GM21367 (cell line): Measurements from ENCODE around the gene JPT1.
"Not testable (repeated sequence)": the region's sequence is repeated elsewhere in the genome, so short reads cannot be mapped to it uniquely, and the experiment has no call there.

ENCODE experiments used
- ATAC-seq: cut with Tn5 transposase; IDR thresholded peaks from one replicate; pipeline ENCODE4 v1.9.1; 2021; ENCODE audit not compliant: unreplicated experiment

Gene JPT1

DNA sequence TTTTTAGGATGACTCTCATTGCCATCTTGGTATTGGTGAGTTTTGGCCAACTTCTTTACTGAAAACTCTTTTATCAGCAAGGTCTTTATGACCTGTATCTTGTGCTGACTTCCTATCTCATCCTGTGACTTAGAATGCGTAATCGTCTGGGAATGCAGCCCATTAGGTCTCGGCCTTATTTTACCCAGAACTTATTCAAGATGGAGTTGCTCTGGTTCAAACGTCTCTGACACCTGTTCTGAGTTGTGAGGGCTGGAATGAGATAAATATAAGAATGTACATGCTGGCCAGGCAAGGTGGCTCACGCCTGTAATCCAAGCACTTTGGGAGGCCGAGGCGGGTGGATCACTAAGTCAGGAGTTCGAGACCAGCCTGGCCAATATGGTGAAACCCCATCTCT, 4.2 kb upstream of the JPT1 start:
- ATAC-seq: not testable (repeated sequence)

DNA sequence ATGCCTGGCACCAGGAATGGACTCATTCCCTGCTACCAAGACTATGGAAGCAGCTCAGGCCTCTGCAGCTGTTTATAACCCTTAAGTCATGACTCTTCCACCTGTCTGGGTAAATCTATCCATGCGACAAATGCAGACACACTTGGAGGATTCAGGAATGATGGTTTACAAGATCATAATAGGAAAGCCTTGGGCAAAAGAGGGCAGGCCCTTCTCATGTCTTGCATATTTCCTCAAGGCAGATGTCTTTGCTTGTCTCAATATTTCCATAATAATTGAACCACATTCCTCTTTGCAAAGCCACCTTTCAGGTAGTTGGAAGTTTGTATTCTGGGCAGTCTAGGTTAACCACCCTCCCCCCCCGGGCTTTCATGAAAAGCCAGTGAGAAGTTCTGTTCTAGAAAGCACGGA, 884 bp upstream of the JPT1 start:
- no peak for ATAC-seq

DNA sequence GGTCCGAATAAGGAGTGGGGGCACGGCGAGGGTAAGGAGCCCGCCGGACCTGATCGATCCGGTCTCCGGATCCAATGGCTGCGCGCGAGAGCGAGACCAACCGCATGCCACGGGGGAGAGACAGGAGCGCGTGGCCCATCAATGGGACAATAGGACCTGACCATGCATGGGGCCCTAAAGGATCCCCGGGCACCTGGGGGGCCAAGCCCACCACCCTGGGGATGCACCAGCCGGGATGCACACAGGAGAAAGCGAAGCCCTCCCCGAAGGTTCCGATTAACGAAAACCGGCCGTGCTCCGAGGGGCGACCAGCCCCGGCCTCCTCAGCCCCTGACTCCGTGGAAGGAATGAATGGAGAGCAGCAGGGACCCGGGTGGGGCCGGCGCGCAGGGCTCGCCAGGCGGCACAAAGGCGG, 525 bp downstream of the JPT1 start:
- ATAC-seq: peak; percentile 31

DNA sequence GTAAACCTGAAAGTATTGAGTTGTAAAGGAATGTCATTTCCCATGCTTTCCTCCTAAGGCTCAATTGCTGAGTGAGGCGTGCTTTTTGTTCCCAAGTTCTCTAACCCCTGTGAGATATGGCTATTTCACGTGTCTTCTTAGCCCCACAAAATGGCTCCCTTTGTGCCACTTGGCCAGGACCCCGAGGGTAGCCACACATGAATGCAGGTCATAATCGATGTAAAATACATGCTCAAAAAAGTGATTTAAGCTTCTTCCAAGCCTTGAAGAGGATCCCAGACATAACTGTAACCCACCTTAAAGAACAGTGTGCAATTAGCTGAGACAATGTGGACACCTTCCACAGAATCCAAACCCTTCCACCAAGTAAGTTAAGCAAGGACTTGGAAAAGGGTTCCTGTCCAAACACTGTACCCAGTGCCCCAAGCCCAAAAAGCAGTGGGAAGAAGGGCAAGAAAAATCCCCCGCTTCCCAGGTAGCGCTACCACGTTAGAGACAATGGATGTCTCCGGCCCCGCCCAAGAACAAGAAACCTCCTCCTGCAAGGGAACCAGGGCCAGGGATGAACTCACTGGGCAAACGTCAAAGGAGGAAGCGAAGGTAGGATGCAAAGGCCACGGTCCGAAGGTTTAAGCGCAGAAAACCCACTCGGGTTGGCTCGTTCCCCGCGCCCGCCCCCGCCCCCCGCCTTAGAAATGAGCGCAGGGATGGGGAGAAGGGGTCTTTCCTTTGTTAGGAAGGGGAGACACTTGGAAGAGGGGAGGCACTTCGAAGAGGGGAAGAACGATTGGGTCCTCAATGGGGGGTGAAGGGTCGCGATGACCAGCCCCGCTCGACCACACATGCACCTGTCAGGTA, 1.2 kb downstream of the JPT1 start:
- ATAC-seq: no peak

DNA sequence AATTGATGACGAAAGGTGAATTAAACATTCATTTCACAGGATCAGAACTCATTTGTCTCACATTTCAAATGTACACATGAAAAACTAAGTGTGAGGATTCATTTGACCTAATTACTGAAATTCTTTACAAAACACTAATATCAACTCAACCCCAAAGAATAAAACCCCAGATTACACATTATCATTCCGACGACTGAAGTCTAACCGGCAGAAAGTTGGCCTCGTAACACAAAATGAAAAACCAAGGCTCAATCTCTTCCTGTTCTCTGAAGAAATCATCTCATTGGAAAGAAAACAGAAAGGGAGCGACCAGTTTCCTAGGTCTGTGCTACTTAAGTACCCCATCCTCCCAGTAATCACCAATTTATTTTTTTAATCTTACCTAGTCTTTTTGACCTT, 1.8 kb downstream of the JPT1 start:
- no peak for ATAC-seq

DNA sequence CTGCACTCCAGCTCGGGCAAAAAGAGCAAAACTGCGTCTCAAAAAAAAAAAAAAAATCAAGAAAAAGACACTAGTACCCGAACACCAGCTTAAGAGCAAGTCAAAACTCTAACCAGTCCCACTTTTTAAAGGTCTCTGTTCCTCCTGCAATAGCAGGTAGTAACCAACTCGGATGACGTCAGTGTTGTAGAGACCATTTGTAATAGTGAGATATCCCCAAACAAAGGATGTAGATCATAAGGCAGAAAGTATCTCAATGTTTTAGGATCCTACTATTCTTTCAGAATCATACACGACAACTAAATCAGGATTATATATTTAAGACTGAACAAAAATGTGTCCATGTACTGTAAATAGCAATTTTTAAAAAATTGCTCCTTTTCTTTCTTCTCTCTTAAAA, 2.4 kb downstream of the JPT1 start:
- no peak for ATAC-seq

DNA sequence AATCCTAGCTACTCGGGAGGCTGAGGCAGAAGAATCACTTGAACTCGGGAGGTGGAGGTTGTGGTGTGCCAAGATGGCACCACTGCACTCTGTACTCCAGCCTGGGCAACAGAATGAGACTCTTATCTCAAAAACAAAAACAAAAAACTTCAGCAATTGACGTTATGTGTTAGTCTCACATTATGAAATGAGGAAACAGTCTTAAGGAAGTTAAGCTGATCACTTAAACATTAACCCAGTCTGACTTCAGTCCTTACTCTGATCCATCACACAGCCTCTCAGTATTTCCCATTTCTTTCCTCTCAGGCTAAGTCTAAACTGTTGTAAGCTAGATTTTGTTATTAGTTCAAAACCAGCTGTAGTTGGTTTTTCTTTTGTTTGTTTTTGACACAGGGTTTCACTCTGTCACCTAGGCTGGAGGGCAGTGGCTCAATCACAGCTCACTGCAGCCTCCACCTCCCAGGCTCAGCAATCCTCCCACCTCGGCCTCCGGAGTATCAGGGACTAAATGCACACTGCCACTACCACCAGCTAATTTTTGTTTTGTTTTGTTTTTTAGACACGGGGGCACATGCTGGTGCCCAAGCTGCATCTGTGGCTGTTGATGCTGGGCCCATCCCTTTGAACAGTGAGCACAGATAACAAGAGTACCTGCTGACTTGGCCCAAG, 6.3 kb downstream of the JPT1 start:
- no peak for ATAC-seq

DNA sequence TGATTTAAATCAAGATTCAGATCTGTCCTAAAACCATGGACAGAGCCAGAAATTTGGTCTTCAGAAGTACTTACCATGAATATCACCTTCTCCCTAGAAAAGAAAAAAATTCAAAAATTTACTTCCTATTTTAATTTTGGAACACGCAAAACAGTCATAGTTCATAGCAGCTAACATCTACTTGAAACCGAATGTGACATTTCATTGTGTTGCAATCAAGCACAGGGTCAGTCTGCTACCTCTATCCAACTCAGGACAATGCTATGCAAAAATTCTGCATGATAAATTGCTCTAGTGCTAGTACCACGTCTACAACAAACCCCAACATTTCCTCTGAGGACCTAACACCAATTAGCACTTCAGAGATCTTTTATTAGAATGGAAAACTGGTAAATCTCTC, 7.7 kb downstream of the JPT1 start:
- no peak for ATAC-seq

DNA sequence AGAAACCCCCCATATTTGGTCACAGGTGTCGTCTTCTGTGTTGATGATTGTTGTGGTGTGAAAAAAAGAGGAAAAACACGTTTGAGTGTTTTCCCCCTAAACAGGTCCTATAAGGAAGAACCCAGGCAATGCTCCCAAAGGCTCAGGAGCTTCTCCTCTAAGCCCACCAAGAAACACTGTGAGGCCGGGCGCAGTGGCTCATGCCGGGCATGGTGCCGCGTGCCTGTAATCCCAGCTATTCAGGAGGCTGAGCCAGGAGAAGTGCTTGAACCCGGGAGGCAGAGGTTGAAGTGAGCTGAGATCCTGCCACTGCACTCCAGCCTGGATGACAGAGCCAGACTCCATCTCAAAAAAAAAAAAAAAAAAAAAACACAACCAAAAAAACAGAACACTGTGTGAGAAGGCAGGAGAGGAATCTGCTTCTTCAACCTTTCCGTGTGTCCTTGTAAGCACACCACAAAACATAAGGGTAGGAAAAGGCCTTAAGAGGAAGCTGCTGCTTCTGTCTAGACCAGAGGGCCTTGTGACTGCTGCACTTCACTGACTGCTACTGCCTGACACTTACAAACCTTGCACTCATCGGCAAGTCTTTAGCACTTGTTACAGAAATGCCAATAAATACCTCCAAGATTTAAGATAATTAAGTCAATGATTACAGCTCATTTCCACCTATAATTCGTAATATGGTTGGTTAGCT, 9.3 kb downstream of the JPT1 start:
- no peak for ATAC-seq

DNA sequence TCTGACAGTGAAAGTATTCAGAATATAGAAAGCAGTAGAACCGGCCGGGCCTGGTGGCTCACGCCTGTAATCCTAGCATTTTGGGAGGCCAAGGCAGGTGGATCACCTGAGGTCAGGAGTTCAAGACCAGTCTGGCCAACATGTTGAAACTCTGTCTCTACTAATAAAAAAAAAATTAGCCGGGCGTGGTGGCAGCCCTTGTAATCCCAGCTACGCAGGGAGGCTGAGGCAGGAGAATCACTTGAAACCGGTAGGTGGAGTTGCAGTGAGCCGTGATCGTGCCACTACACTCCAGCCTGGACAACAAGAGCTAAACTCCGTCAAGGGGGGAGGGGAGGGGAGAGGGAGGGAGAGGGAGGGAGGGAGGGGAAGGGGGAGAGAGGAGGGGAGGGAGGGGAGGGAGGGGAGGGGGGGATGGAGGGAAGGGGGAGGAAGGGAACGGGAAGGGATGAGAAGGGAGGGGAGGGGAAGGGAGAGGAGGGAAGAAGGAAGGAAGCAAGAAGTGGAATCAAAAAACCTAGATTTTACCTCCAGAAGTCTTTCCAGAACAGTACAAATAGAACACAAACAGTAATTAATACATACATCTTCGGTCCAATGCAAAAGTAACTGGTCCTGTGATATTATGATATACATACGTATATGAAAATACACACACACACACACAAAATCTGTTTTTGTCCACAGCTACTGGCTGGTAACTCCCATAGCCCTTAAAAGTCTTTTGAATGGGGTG, 11.9 kb downstream of the JPT1 start:
- no peak for ATAC-seq

DNA sequence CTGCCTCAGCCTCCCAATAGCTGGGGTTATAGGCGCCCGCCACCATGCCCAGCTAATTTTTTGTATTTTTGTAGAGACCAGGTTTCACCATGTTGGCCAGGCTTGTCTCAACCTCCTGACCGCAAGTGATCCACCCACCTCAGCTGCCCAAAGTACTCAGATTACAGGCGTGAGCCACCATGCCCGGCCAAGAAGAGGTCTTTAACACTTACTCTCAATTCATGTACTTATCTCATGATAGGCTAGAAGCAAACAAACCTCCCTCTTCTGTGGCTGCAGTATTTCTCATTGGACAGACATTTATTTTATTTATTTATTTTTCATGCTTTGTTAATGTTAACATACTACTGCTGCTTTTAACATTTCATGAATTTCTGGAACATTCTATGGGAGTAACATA, 15.8 kb downstream of the JPT1 start:
- no peak for ATAC-seq

DNA sequence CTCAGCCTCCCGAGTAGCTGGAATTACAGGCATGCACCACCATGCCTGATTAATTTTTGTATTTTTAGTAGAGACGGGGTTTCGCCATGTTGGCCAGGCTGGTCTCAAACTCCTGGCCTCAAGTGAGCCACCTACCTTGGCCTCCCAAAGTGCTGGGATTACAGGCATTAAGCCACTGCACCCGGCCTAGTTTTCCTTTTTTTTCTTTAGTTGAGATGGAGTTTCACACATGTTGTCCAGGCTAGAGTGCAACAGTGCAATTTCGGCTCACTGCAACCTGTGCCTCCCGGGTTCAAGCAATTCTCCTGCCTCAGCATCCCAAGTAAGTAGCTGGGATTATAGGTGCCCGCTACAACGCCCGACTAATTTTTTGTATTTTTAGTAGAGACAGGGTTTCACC, 16.6 kb downstream of the JPT1 start:
- not testable (repeated sequence) for ATAC-seq

DNA sequence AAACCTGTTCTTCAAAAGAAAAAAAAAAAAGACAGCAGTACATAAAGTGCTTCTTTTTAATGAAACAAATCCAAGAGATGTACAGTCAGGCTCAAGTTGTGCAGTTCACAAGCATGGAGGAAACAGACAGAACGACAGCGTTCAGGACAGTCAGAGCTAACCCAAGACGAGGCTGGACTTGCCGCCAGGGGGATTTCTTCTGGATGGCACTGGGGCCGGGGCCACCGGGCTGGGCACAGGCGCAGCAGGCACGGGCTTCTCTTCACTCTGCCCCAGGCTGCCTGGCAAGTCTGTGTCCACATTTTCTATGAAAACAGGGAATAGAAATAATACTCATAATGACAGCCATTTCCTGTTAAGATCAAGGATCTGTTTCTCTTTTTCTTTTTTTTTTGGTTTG, 18.4 kb downstream of the JPT1 start:
- no peak for ATAC-seq

DNA sequence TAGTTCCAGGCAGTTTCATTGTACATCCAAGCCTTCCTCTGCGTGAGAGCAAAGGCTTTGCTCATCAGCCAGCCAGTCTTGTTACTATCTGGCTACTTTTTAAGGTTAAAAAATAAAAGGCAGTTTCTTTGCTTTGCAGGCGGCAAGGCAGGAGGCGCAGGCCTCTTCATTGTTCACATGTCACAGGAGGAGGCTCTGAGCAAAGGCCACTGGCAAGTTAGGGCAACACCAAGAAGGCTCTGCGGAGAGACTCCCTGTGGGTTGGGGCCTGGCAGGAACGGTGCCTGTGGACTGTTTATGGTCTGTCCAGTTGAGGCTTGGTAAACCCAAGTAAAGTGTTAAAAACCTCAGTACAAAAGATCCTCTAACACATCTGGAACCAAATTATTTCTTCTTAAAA, 18.9 kb downstream of the JPT1 start:
- ATAC-seq: no peak

DNA sequence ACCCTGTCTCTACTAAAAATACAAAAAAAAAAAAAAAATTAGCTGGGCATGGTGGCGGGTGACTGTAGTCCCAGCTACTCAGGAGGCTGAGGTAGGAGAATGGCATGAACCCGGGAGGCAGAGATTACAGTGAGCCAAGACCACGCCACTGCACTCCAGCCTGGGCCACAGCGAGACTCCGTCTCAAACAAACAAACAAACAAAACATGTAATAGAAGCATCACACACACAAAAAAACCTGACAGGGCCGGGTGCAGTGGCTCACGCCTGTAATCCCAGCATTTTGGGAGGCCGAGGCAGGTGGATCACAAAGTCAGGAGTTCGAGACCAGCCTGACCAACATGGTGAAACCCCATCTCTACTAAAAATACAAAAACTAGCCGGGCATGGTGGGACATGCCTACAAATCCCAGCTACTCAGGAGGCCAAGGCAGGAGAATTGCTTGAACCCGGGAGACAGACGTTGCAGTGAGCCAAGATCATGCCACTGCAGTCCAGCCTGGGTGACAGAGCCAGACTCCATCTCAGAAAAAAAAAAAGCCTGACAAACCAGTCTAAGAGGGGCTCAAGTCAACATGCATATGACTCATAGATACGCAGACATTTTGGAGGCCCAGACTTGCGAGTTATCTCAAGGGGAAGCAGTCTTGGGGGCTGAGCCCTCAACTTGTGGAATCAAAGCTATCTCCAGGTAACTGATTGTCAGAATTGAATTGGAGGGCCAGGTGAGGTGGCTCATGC, 20.5 kb downstream of the JPT1 start:
- ATAC-seq: not testable (repeated sequence)

DNA sequence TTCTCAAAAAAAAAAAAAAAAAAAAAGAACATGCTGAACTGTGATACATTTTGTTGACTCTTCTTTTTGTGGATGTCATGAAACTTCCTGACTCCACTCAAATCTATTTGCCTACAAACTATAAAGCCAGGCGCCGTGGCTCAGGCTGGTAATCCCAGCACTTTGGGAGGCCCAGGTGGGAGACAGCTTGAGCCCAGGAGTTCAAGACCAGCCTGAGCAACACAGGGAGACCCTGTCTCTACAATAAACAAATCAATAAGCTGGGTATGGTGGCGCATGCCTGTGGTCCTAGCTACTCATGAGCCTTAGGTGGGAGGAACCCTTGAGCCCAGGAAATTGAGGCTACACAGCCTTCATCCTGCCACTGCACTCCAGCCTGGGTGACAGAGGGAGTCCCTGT, 21.3 kb downstream of the JPT1 start:
- no peak for ATAC-seq

DNA sequence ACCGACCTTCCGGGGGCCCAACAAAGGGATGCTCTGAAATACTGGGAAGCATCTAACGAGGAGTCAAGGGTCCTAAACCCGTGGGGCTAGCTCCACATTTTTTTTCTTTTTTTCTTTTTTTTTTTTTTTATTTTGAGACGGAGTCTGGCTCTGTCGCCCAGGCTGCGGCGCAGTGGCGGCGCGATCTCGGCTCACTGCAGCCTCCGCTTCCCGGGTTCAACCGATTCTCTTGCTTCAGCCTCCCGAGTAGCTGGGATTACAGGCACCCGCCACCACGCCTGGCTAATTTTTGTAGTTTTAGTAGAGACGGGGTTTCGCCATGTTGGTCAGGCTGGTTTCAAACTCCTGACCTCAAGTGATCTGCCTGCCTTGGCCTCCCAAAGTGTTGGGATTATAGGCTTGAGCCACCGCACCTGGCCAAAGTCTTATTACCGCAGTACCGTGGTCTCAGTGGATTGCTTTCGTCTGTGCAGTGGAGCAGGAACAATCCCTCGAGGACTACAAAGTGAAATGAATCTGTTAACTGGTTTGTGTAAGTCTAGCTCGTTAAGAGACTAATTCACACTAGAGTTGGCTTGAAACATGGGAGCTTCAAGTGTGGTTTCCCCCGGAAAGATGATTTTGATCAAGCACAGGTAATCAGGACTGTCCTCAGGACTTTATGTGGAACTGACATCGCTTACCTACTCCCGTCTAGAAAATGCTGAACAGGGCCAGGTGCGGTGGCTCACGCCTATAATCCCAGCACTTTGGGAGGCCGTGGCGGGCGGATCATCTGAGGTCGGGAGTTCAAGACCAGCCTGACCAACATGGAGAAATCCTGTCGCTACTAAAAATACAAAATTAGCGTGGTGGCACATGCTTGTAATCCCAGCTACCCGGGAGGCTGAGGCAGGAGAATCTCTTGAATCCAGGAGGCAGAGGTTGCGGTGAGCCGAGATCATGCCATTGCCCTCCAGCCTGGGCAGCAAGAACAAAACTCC, 22.0 kb downstream of the JPT1 start:
- not testable (repeated sequence) for ATAC-seq

DNA sequence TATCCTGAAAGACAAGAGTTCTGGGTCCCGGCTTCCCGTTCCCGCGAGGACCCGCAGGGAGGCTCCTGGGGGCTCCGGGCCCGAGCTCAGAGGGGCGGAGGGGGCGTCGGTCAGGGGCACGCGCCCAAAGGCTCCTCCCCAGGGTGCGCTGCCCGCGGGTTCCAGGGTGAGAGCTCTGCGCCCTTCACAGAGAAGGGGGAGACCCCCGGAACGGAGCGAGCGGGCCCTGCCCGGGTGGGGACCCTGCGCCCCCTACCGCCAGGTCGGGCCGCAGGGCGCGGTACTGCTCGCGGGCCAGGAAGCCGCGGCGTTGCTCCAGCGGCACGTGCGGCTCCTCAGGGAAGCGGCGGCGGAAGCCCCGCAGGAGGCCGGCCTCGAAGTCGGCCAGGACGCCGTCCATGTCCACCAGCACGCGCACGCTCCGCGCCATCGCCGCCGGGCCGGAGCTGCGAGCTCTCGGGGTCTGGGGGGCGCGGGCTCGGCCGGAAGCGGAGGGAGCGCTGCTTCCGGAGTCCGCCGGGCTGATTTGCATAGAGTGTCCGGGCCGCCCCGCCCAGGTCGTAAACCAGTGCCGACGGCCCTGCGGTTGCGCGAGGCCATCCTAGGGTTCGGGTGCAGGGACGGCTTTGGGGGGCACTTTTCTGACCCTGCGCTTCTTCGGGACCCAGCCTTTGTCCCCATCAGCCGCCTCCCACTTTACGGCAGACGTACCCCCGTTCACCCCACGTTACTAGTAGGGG, 22.9 kb downstream of the JPT1 start, which contains the start of gene NT5C:
NT5C (minus strand) TSS at position 465 of the 740 bp plus-strand sequence; CDS start at position 430, 35 bp downstream.
- ATAC-seq: peak; percentile 54
